PC-9 (cell line): ENCODE results near the gene CAMKMT. TPM values are rescaled to one million over a fixed set of nuclear protein-coding genes. Genes with fewer than 3 reads are reported as not detected.

ENCODE experiments used
- BruUV-seq: library from RNA; stranded (reverse); fragments of 400-500 nt; replicated peaks from 2 replicates; lab custom pipeline; 2021; lab: Mats Ljungman, UMichigan
- CTCF ChIA-PET: fragments of 300-600 bp; sonication (Branson Sonifier 250); formaldehyde crosslinking; loops from one replicate; lab custom pipeline; 2022; ENCODE audit warnings: antibody characterized with exemption; lab: Charles Lee
- POLR2A ChIA-PET: fragments of 300-600 bp; sonication (Branson Sonifier 250); formaldehyde crosslinking; loops from one replicate; lab custom pipeline; 2022; ENCODE audit warnings: antibody characterized with exemption; ENCODE audit not compliant: unreplicated experiment; lab: Charles Lee
- DNase-seq, 2 experiments: peaks; one replicate each; pipeline versions ENCODE4 v3.0.0 to v3.0.0-alpha.2; 2015 to 2022; ENCODE audit warnings: mixed read lengths in 1 of 2
- H2AFZ ChIP-seq: fragments of 200-600 bp; sonication (generic); 2 replicates; pipeline ENCODE4 v1.8.1; 2017; ENCODE audit warnings: antibody characterized with exemption
- H3F3A ChIP-seq: fragments of 200-600 bp; sonication (generic); 2 replicates; pipeline ENCODE4 v1.8.1; 2017; ENCODE audit warnings: antibody characterized with exemption, mild to moderate bottlenecking, low read depth; ENCODE audit not compliant: insufficient read depth
- H3K27ac ChIP-seq: fragments of 200-600 bp; sonication (generic); 2 replicates; pipeline ENCODE4 v1.6.1; 2016; ENCODE audit warnings: mixed run types
- H3K27me3 ChIP-seq: fragments of 200-600 bp; sonication (generic); 2 replicates; pipeline ENCODE4 v1.6.1; 2016; ENCODE audit warnings: low read depth, mixed run types; ENCODE audit not compliant: insufficient read depth
- H3K36me3 ChIP-seq: fragments of 200-600 bp; sonication (generic); 2 replicates; pipeline ENCODE4 v1.6.1; 2016; ENCODE audit warnings: low read depth, mixed run types
- H3K4me1 ChIP-seq: fragments of 200-600 bp; sonication (generic); replicated peaks from 2 replicates; pipeline ENCODE4 v1.6.1; 2016; ENCODE audit warnings: mixed run types; ENCODE audit not compliant: insufficient read depth
- H3K4me2 ChIP-seq: fragments of 200-600 bp; sonication (generic); 2 replicates; pipeline ENCODE4 v1.6.1; 2017; ENCODE audit warnings: mixed run types
- H3K4me3 ChIP-seq: fragments of 200-600 bp; sonication (generic); 2 replicates; pipeline ENCODE4 v1.6.1; 2016; ENCODE audit warnings: mixed run types
- H3K79me2 ChIP-seq: fragments of 200-600 bp; sonication (generic); 2 replicates; pipeline ENCODE4 v1.6.1; 2017; ENCODE audit warnings: low read depth, mixed run types
- H3K9me2 ChIP-seq: fragments of 200-600 bp; sonication (generic); 2 replicates; pipeline ENCODE4 v1.8.1; 2017; ENCODE audit warnings: mild to moderate bottlenecking; ENCODE audit not compliant: insufficient read depth
- H3K9me3 ChIP-seq: fragments of 200-600 bp; sonication (generic); 2 replicates; pipeline ENCODE4 v1.8.1; 2016; ENCODE audit warnings: low read depth; ENCODE audit not compliant: insufficient read depth
- H4K20me1 ChIP-seq: fragments of 200-600 bp; sonication (generic); 2 replicates; pipeline ENCODE4 v1.8.1; 2017; ENCODE audit not compliant: insufficient read depth
- CTCF ChIP-seq: fragments of 200-600 bp; sonication (generic); conservative IDR thresholded peaks from 2 replicates; pipeline ENCODE4 v1.6.1; 2017; ENCODE audit warnings: mixed run types, antibody characterized with exemption, mild to moderate bottlenecking, moderate library complexity
- EZH2 ChIP-seq: fragments of 200-600 bp; sonication (generic); IDR thresholded peaks from 2 replicates; pipeline ENCODE4 v1.8.0; 2017; ENCODE audit warnings: antibody characterized with exemption, low read depth
- intact Hi-C: fragments of 100-400 bp; cut with micrococcal nuclease; formaldehyde crosslinking; loops from one replicate; pipeline ENCODE4 v1.10.0; 2022; ENCODE audit not compliant: unreplicated experiment
- total RNA-seq: library from RNA; stranded (reverse); gene quantifications from 2 replicates; pipeline ENCODE4 v1.2.3, GENCODE V29; 2021

The CAMKMT gene
- total RNA-seq, 1 experiment from 2014 or later: 17.9 TPM

- no peak overlapping the region for H3K27ac ChIP-seq
- no peaks in the 10 kb centered on the region for H3F3A ChIP-seq
- TF ChIP-seq EZH2: no peak
- no peak for TF ChIP-seq CTCF
- intact Hi-C loops: no loop called here
- H4K20me1 ChIP-seq: no peaks in the 10 kb centered on the region
- ChIA-PET CTCF (interaction anchor here (0.7 kb wide), 1 partner anchor 174 kb away, joined by 6 read pairs; no protein-coding TSS in a partner anchor), POLR2A (no interaction called here)
- H3K9me2 ChIP-seq: no peaks in the 10 kb centered on the region
- DNase-seq: no peak
- no peaks in the 10 kb centered on the region for H3K4me1 ChIP-seq
- no peaks in the 10 kb centered on the region for H3K36me3 ChIP-seq
- no peak overlapping the region for H3K4me2 ChIP-seq
- H2AFZ ChIP-seq: no peak overlapping the region
- no TSS peak for BruUV-seq
- no peaks in the 10 kb centered on the region for H3K9me3 ChIP-seq
- H3K27me3 ChIP-seq: peaks cover 21% of the 10 kb centered on the region; the same call in 1 of the 2 replicates
- H3K4me3 ChIP-seq: no peak overlapping the region
- H3K79me2 ChIP-seq: no peaks in the 10 kb centered on the region
Measured at GRCh38 chr2:44807201-44808025, 445.7 kb downstream of the CAMKMT start.

GRCh38 chr2:44810892-44811530 lies 449.3 kb downstream of the CAMKMT start:
- intact Hi-C loops: no loop called here

GRCh38 chr2:44813165-44813564 lies 451.4 kb downstream of the CAMKMT start:
- BruUV-seq: no TSS peak
- no peaks in the 10 kb centered on the region for H3K36me3 ChIP-seq
- TF ChIP-seq EZH2: no peak
- no peak for TF ChIP-seq CTCF

More at GRCh38 chr2:44810892-44811530, 449.3 kb downstream of the CAMKMT start:
- Histone ChIP-seq H3K27ac (no peak overlapping the region), H3F3A (no peaks in the 10 kb centered on the region), H3K36me3 (no peaks in the 10 kb centered on the region), H3K79me2 (no peaks in the 10 kb centered on the region), H3K27me3 (peaks cover 21% of the 10 kb centered on the region; the same call in 1 of the 2 replicates), H3K4me2 (no peak overlapping the region), H4K20me1 (no peaks in the 10 kb centered on the region), H3K4me3 (no peak overlapping the region), H3K9me2 (no peaks in the 10 kb centered on the region), H2AFZ (no peak overlapping the region), H3K9me3 (no peaks in the 10 kb centered on the region), H3K4me1 (no peaks in the 10 kb centered on the region)
- ChIA-PET POLR2A (no interaction called here), CTCF (no interaction called here)
- no TSS peak for BruUV-seq
- no peak for DNase-seq
- no peak for TF ChIP-seq EZH2
- no peak for TF ChIP-seq CTCF

More at GRCh38 chr2:44813165-44813564, 451.4 kb downstream of the CAMKMT start:
- POLR2A ChIA-PET: no interaction called here
- Histone ChIP-seq H2AFZ (no peak overlapping the region), H3K4me1 (no peaks in the 10 kb centered on the region), H3K9me2 (no peaks in the 10 kb centered on the region), H3K9me3 (no peaks in the 10 kb centered on the region), H3K27ac (no peak overlapping the region), H3K27me3 (peaks cover 10% of the 10 kb centered on the region; the same call in 1 of the 2 replicates), H4K20me1 (no peaks in the 10 kb centered on the region), H3K4me2 (no peak overlapping the region), H3F3A (no peaks in the 10 kb centered on the region), H3K4me3 (no peak overlapping the region), H3K79me2 (no peaks in the 10 kb centered on the region)
- DNase-seq: peak in 1 of 2 experiments; percentile 25
- intact Hi-C loops: no loop called here
- CTCF ChIA-PET: no interaction called here
